Thoracic aorta (tissue), 2 donors: ENCODE data around the gene ZRSR2. TPM values are rescaled to one million over a fixed set of nuclear protein-coding genes. Genes with fewer than 3 reads are reported as not detected.

Experiments
- ATAC-seq: fragments of 150-250 bp; one replicate; pipeline ENCODE4 v1.8.0; 2017; ENCODE audit warnings: low read depth; ENCODE audit not compliant: insufficient number of reproducible peaks, low FRiP score
- DNase-seq: peaks from one replicate; pipeline ENCODE4 v3.0.0-alpha.2; 2020; ENCODE audit warnings: low spot score
- H3K27ac ChIP-seq, 2 donors: fragments of 200-600 bp; sonication (generic); 1 replicate in 1 of 2; 2 replicates in 1 of 2; pipeline ENCODE4 v1.5.1; 2016; ENCODE audit warnings: mild to moderate bottlenecking in 2 of 2, moderate library complexity in 2 of 2
- H3K27me3 ChIP-seq: fragments of 200-600 bp; sonication (generic); replicated peaks from 2 replicates; pipeline ENCODE4 v1.6.0; 2016; ENCODE audit warnings: mild to moderate bottlenecking; ENCODE audit not compliant: insufficient read depth
- H3K36me3 ChIP-seq: fragments of 200-600 bp; sonication (generic); one replicate; pipeline ENCODE4 v1.5.1; 2016
- H3K4me1 ChIP-seq, 2 donors: fragments of 200-600 bp; sonication (generic); 1 replicate in 1 of 2; 2 replicates in 1 of 2; pipeline versions ENCODE4 v1.5.1 to v1.6.0; 2016; ENCODE audit warnings: low read depth in 2 of 2, mild to moderate bottlenecking in 1 of 2; ENCODE audit not compliant: control insufficient read depth in 1 of 2
- H3K4me3 ChIP-seq: fragments of 200-600 bp; sonication (generic); 2 replicates; pipeline ENCODE4 v1.5.1; 2016; ENCODE audit warnings: mild to moderate bottlenecking
- H3K9me3 ChIP-seq: fragments of 200-600 bp; sonication (generic); 2 replicates; pipeline ENCODE4 v1.5.1; 2016
- total RNA-seq, 2 donors: library from RNA; depleted of rRNA; stranded (reverse); fragments of >200 nt; gene quantifications; one replicate each; pipeline versions ENCODE4 v1.1.0 to v1.2.3, GENCODE V29; 2016
- TF ChIP-seq, protein P1 (sequence below): fragments of 200-600 bp; sonication (generic); IDR thresholded peaks from one replicate; pipeline ENCODE4 v1.5.1; 2019; ENCODE audit warnings: antibody characterized with exemption

Gene ZRSR2
- total RNA-seq, 2 donors from 2014 or later = 6.4 to 7.1 TPM

DNA sequence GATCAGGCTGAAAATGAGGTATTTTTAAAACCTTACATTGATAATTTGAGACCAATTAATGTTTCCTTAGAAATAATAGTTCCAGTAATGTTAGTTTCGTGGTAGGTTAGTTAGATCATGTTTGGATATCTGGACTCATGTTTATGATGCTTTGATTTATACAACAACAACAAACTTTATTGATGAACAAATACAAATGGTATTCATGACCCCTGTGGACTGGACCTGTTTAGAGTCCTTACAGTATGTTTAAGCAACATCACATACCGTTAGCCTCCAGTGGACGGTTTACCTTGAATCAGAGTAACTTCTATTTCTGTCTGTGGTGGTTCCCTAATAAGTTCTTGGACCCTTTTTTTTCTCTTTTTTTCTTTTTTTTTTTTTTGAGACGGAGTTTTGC is 18.0 kb downstream of the ZRSR2 start:
- Histone ChIP-seq H3K9me3 (no peaks in the 10 kb centered on the region), H3K4me3 (no peak overlapping the region), H3K36me3 (peaks cover 3% of the 10 kb centered on the region), H3K27ac (no peak overlapping the region), H3K4me1 (no peaks in the 10 kb centered on the region), H3K27me3 (no peaks in the 10 kb centered on the region)
- ATAC-seq = no peak
- TF ChIP-seq, protein P1, sequence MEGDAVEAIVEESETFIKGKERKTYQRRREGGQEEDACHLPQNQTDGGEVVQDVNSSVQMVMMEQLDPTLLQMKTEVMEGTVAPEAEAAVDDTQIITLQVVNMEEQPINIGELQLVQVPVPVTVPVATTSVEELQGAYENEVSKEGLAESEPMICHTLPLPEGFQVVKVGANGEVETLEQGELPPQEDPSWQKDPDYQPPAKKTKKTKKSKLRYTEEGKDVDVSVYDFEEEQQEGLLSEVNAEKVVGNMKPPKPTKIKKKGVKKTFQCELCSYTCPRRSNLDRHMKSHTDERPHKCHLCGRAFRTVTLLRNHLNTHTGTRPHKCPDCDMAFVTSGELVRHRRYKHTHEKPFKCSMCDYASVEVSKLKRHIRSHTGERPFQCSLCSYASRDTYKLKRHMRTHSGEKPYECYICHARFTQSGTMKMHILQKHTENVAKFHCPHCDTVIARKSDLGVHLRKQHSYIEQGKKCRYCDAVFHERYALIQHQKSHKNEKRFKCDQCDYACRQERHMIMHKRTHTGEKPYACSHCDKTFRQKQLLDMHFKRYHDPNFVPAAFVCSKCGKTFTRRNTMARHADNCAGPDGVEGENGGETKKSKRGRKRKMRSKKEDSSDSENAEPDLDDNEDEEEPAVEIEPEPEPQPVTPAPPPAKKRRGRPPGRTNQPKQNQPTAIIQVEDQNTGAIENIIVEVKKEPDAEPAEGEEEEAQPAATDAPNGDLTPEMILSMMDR = no peak
- DNase-seq = no peak

DNA sequence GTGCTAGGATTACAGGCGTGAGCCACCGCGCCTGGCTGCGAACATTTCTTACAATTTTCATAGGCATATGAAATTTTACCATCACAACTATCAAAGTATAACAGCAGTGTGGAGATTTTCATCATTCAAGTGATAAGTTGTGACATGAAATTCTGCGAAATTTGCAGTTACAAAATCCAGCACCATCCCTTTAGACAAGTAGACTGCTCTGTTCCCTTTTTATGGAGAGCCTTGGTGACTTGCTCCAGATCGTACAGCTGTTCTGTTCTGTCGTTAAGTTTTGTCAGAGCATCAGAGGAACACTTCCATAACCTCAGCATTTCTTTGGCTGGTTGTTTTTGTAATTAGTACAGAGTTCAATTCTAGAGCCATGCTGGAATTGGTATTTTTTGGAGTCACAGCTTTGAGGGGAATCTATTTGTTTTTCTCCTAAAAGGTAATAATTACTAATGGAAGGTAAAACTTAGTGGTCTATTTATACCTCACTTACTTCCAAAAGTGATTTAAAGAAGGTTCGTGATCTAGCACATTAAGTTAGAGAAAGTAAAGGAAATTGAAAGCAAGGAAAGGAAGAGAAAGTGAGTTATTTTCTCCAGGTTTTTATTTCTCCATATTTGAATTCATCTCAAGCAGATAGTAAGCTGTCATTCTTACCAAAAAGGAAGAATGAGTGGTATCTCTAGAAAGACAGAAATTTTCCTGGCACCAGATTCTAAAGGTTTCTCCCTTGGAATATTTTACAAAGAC is 22.1 kb downstream of the ZRSR2 start:
- H3K4me1 ChIP-seq = no peaks in the 10 kb centered on the region
- ATAC-seq (no peak), DNase-seq (no peak)
- no peaks in the 10 kb centered on the region for H3K27me3 ChIP-seq
- no peaks in the 10 kb centered on the region for H3K9me3 ChIP-seq
- no peak overlapping the region for H3K27ac ChIP-seq
- TF ChIP-seq, protein P1 = no peak
- peaks cover 5% of the 10 kb centered on the region for H3K36me3 ChIP-seq
- H3K4me3 ChIP-seq = no peak overlapping the region

DNA sequence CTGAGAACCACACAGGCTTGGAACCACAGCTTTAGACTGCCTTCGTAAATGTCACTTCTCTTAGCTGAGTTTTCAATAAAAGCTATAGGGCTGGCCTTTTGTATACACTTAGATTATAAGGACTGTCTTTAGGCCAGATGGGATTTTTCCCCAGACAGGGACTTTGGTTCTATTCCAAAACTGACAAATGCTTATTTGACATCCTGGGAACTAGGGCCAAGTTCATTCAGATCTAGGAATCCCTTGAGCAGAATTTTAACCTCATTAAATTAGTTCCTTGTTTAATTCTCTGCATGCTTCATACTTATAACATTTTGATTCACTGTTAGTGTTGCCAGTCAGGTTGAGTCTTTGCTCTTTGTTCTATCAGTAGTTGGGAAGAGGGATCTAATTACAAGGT is 23.1 kb downstream of the ZRSR2 start:
- TF ChIP-seq, protein P1 = no peak
- H3K27ac ChIP-seq = no peak overlapping the region
- no peaks in the 10 kb centered on the region for H3K27me3 ChIP-seq
- H3K4me1 ChIP-seq = no peaks in the 10 kb centered on the region
- no peak for DNase-seq
- peaks cover 5% of the 10 kb centered on the region for H3K36me3 ChIP-seq
- H3K4me3 ChIP-seq = no peak overlapping the region
- H3K9me3 ChIP-seq = no peaks in the 10 kb centered on the region
- ATAC-seq = no peak

DNA sequence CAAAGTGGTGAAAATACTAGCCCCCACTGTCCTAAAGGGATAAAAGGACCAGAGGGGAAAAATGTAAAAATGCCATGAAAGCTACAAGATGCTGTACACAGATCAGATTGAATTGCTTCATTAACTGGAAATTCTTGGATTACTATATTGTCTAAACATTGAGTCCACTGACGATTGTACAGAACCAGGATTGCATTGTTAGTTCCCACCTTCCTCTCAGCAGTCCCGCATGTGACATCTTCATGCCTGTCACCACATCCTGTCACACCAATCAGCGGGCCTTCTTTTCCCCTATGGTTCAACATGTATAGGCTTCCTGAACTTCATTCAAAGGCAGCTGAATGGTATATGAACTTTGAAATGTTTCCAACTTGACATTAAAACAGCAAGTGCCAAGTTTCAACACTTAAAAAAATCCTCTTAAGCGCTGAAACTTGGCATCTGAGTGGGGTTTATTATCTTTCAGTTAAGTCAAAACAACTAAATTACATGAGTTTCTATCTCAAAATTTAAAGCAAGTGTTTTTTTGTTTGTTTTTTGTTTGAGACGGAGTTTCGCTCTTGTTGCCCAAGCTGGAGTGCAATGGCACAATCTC is 24.6 kb downstream of the ZRSR2 start:
- no peak overlapping the region for H3K4me3 ChIP-seq
- H3K27ac ChIP-seq = no peak overlapping the region
- H3K9me3 ChIP-seq = no peaks in the 10 kb centered on the region
- no peaks in the 10 kb centered on the region for H3K27me3 ChIP-seq
- no peaks in the 10 kb centered on the region for H3K4me1 ChIP-seq
- ATAC-seq (no peak), DNase-seq (no peak)
- TF ChIP-seq, protein P1 = no peak
- peaks cover 5% of the 10 kb centered on the region for H3K36me3 ChIP-seq

DNA sequence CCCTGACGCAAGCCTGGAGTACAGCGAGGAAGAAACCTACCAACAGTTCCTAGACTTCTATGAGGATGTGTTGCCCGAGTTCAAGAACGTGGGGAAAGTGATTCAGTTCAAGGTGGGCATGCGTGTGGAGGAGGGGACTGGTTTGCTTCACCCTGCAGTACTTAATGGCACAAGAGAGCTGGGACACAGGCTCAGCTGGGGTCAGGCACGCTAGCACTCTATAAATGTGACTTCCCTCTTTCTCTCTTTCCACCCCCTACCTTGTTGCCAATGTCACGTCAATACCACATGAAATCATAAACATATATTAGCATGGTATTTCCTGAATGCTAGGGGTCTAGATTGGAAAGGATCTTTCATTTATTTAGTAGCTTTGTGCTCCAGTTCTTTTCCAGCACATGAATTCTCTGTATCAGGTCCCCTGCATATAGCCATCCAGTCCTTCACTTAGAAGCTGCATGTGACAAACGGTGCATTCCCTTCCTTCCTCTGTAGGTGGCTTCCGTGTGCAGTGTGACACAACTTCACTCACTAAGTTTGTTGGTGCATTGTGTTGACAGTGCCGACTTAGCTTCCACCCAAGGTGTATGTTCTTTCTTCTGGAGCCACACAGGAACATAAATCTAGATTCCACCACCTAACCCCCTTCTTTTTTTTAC is 25.6 kb downstream of the ZRSR2 start:
- DNase-seq (no peak), ATAC-seq (no peak)
- H3K27me3 ChIP-seq = no peaks in the 10 kb centered on the region
- no peak overlapping the region for H3K27ac ChIP-seq
- H3K9me3 ChIP-seq = no peaks in the 10 kb centered on the region
- no peaks in the 10 kb centered on the region for H3K4me1 ChIP-seq
- H3K36me3 ChIP-seq = peaks cover 9% of the 10 kb centered on the region
- H3K4me3 ChIP-seq = no peak overlapping the region
- TF ChIP-seq, protein P1 = no peak
